GM21717 (cell line): ENCODE results near the gene INPPL1.

Experiments
- ATAC-seq: cut with Tn5 transposase; IDR thresholded peaks from one replicate; pipeline ENCODE4 v1.9.1; 2021; ENCODE audit warnings: mild to moderate bottlenecking, moderate library complexity; ENCODE audit not compliant: unreplicated experiment

Gene INPPL1

DNA sequence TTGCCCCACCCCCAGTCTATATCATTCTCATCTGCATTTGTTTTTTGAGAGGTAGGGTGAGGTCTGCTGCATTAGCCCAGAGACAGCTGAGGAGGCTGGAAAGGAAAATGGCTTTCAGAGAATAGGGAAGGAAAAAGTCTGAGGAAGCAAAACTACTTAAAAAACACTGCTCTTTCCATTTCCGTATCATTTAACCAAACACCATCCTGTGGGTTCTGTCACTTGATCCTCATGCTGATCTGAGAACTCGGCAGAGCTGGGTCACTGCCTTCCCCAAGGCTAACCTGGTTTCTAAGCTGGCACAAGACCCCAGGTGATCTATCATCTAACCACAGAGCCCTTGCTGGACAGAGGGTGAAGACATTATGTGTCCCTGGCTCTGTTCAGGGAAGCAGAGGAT is 6.7 kb upstream of the INPPL1 start:
- ATAC-seq, result no peak

DNA sequence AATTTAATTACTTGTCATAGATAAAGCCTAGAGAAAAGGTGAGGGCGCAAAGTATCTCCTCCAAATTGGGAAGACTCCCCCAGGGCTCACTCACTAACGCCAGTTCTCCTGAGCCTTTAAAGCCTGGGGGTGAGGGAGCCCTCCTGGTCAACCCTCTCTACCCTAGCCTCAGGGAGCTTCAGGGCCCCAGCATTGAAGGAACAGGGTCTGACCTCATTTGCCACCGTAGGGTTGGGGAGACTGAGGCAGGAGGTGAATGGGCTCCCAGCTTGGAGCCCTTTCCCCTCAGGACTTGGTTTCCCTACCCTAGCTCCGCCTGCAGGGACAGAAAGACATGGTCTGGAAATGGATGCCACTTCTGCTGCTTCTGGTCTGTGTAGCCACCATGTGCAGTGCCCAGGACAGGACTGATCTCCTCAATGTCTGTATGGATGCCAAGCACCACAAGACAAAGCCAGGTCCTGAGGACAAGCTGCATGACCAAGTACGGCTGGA is 6.3 kb upstream of the INPPL1 start:
- no peak for ATAC-seq

DNA sequence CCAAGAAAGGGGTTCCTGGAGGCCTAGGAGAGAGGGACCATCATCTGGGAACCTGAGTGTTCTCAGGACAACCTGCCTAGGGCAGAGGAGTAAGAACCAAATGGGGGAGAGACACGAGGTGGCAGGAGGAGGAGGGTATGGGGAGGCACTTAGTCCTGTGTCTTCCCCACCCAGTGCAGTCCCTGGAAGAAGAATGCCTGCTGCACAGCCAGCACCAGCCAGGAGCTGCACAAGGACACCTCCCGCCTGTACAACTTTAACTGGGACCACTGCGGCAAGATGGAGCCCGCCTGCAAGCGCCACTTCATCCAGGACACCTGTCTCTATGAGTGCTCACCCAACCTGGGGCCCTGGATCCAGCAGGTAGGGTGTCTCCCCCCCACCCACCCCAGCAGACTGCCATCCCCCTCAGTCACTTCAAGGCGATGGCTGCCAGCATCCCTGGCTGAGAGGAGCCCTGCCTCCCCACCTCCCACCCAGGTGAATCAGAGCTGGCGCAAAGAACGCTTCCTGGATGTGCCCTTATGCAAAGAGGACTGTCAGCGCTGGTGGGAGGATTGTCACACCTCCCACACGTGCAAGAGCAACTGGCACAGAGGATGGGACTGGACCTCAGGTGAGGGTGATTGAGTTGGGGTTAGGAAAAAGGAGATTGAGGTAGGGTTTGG is 3.7 kb upstream of the INPPL1 start:
- no peak for ATAC-seq

DNA sequence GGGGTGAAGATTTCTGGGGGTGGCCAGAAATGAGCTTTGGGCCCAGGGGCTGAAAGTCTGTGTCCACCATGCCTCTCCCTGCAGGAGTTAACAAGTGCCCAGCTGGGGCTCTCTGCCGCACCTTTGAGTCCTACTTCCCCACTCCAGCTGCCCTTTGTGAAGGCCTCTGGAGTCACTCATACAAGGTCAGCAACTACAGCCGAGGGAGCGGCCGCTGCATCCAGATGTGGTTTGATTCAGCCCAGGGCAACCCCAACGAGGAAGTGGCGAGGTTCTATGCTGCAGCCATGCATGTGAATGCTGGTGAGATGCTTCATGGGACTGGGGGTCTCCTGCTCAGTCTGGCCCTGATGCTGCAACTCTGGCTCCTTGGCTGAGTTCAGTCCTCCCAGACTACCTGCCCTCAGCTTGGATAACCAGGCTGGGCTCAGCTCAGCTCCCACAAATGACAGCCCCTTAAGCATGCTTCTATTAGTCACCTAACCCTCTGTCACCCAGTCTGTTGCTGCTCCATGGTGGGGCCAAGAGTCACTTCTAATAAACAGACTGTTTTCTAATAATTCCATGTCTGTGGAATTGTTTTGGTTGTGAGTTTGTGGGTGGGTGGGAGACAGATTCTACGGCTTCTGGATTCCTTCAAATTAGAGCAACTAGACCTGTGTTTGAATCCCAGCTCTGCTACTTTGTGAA is 3.0 kb upstream of the INPPL1 start:
- ATAC-seq, result no peak

GRCh38 chr11:72222106-72222891 is 2.3 kb upstream of the INPPL1 start:
- ATAC-seq, result no peak

- peak; percentile 58 for ATAC-seq
Measured at GRCh38 chr11:72222907-72223614, 1.5 kb upstream of the INPPL1 start.

DNA sequence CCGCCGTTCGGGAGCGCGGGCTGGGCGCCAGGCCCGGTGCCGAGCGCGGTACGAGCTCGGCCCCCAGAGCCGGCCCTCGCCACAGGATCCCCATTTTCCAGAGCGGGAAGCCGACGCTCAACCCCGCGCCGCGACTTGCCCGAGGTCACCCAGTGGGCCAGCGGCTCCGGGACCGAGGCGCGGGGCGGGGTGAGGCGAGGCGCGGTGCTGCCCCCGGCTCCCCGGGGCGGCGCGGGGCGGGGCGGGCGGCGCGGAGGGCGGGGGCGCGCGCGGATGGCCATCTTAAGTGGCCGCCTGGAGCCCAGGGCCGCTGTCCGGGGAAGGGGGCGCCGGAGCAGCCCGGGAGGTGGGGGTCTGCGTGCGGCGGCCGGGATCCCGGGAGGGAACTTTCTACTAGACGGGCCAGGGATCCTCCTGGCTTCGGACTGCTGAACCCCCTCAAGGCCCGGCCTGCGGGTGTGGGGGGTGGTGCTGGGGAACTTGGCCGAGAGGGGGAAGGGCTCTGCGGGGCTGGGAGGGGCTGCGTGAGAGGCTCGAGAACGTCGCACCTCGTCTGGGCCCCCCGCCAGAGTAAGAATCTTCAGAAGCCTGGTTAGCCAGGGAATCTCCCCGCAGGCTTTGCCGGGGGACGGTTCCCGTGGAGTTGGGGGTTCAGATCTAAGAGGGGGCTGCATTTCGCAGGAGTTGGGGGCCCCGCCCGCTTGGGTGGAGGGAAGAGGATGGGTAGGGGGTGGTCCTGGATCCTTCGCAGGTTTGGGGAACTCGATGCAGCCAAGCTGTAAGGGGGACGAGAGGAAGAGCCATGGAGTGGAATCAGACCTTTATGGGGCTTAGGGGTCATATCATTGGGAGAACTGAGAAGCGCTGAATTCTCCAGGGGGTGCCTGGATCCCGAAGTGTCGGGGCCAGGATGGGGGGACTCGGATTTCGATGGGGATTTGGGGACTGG is 678 bp upstream of the INPPL1 start:
- ATAC-seq, result peak; percentile 46

DNA sequence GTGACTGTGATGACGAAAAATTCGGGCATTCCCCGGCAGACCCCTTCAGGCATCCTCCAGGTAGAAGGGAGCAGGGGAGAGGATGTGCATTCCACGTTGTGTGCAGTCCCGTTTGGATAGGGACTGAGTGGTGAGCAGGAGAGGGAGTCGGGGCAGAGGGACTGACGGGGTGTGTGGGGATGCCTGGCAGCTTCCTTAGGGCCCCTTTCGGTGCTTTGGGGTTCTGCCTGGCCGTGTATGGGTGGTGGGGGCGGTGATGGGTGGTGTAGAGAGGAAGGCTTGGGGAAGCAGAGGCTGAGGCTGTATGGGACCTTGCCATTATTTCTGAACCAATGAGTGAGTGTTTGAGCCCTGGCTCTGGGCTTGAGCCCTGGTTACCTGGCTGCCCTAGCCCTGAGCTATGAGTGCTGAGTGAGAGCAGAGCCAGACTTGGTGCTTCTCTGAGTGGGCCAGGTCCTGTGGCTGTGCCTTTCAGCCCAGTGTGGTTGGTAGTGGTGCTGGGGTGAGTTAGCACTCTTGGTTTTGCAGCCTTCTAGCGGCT is 914 bp downstream of the INPPL1 start:
- no peak for ATAC-seq

DNA sequence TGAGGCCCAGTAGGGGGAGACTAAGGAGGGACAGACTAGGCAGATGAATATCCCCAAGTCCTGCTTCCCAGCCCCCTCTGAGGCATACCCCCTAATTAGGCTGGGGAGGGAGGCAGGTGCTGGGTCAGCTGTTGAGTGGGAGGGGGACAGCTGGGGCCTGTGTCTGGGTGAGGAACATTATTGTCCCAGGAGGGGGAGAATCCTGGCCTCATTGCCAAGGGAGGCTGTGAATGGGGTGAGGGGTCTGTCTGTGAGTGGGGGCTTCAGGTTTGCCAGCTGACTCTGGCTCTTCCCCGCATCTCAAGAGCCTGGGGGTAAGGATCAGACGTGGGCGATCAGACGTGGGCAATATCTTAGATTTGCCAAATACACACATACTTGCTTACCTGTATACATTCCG is 2.1 kb downstream of the INPPL1 start:
- no peak for ATAC-seq

DNA sequence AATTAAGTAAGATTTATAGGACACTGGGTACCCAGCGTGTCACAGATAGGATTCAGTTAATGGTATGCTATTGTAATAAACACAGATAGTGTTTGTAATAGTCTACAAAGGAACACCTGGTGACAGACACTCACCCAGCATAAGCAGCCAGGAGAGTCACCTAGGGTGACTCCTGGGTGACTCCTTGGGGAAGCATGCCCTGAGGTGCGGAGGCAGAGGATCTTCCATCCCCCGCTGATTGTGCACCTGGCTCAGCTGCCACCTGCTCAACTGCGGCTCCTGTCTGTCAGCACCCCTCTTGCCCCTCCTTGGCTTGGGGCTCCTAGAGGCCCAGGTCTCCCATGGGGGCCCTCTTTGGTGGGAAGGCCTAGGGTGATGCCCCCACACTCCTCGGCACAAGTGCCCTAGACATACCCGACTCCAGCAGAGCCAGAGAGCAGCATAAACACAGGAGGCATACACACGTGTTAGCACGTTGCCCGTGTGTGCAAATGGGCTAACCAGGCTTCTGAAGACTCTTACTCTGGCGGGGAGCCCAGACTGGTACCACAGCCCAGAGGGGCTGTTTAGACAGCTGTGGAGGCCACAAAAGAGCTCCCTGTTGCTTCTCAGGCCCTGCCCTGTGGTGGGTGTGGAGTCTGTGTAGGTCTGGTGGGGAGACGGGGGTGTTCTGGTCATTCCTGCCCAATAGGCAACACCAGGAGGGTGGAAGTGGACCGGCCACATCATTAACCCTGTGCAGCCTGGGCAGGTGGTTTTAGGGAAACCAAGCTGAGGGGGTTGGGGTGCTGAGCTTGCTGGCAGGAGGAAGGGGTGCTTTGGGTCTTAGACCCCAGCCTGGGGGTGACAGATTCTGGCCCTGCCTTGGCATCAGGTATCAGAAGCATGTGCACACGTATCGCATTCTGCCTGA is 3.0 kb downstream of the INPPL1 start:
- ATAC-seq, result no peak

GRCh38 chr11:72228229-72228843 is 3.8 kb downstream of the INPPL1 start:
- ATAC-seq, result no peak

GRCh38 chr11:72228844-72229231 is 4.3 kb downstream of the INPPL1 start:
- no peak for ATAC-seq

- ATAC-seq, result no peak
Measured at GRCh38 chr11:72229336-72229924, 4.9 kb downstream of the INPPL1 start.

DNA sequence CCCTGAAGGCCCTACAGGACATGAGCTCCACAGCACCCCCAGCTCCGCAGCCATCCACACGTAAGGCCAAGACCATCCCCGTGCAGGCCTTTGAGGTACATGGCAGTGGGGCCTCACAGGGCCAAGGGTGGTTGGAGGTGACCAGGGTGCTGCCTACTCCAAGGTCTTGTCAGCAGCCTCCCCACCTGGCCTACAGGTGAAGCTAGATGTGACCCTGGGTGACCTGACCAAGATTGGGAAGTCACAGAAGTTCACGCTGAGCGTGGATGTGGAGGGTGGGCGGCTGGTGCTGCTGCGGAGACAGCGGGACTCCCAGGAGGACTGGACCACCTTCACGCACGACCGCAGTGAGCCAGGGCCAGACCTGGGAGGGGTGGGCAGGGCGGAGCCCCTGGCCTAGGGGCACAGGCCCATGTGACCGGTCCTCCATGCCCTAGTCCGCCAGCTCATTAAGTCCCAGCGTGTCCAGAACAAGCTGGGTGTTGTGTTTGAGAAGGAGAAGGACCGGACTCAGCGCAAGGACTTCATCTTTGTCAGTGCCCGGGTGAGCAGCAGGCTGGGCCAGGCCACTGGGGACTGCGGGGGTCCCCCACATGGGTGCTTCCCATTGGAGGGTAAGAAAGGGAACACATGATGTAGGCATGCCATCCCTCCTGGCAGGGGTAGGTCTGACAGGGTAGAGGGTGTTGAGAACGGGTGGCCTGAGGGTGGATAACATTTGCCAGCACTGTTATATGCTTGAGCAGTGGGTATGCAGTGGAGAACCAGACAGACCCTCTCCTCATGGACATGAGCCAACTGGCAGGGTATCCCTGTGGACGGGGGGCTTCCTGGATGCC is 5.6 kb downstream of the INPPL1 start:
- no peak for ATAC-seq

DNA sequence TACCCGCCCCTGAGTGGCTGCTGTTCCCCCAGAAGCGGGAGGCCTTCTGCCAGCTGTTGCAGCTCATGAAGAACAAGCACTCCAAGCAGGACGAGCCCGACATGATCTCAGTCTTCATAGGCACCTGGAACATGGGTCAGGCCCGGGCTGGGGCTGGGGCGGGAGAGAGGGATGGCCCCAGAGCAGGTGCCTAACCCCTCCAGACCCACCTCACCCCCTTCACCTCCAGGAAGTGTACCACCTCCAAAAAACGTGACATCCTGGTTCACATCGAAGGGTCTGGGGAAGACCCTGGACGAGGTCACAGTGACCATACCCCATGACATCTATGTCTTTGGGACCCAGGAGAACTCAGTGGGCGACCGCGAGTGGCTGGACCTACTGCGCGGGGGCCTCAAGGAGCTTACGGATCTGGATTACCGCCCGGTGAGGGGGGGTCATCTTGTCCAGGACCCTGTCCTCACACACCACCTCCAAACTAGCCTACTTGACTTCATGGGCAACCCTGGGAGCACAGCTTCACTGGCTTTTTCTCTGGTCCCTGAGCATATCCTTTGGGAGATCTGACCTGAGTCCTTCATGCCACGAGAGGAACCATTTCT is 6.3 kb downstream of the INPPL1 start:
- ATAC-seq, result no peak

DNA sequence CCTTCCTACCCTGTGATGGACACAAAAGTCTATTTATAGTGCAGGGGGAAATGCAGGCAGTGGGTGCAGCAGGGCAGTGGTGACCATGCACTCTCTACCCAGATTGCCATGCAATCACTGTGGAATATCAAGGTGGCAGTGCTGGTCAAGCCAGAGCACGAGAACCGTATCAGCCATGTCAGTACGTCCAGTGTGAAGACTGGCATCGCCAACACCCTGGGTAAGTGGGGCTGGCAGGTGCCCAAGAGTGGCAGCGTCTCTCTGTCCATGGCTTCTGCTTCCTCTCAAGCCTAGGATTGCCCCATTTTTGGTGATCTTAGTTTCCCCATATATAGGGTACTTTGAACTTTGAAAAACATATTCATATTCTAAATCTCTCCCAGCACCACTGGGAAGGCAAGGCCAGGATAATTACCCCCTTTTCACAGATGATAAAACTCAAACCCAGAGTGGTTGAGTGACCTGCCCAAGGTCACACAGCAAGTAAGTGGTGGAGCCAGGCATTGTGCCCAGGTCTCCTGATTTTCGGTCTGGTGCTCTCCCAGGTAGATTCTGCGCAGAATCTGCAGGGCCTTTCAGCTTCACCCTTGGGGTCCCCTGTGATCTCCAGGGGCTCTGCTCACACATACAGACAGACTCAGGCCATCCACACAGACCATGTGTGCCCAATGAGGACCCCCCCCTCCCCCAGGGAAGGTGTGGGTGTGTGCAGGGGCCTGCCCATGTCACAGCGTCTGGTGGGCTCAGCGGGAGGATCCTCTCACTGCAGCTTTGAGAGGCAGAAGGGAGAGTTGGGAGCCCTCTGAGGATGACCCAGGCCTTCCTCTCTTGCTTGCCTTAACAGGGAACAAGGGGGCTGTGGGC is 7.1 kb downstream of the INPPL1 start:
- ATAC-seq, result no peak
